H9 (cell line): ENCODE measurements around the gene P2RY8. TPM values are rescaled to one million over a fixed set of nuclear protein-coding genes. Genes with fewer than 3 reads are reported as not detected.
"Not testable (repeated sequence)": the region's sequence is repeated elsewhere in the genome, so short reads cannot be mapped to it uniquely, and the experiment has no call there.

ENCODE experiments used
- DNase-seq: peaks from one replicate; pipeline ENCODE4 v3.0.0-alpha.2; 2017
- H2AFZ ChIP-seq: one replicate; pipeline ENCODE4 v1.6.1; 2013; ENCODE audit warnings: mild to moderate bottlenecking, low read length, control low read depth, moderate library complexity
- H2AK5ac ChIP-seq: 2 replicates; pipeline ENCODE4 v1.6.1; 2013; ENCODE audit warnings: low read length, control low read depth, mixed read lengths; ENCODE audit not compliant: insufficient read length
- H2BK120ac ChIP-seq: one replicate; pipeline ENCODE4 v1.6.1; 2013; ENCODE audit warnings: low read depth, mild to moderate bottlenecking, low read length, control low read depth, inconsistent platforms; ENCODE audit not compliant: poor library complexity, severe bottlenecking
- H2BK12ac ChIP-seq: 2 replicates; pipeline ENCODE4 v1.6.1; 2013; ENCODE audit warnings: low read length, control low read depth, mixed read lengths, low read depth; ENCODE audit not compliant: insufficient read length
- H2BK15ac ChIP-seq: 2 replicates; pipeline ENCODE4 v1.6.1; 2013; ENCODE audit warnings: low read depth, low read length, control low read depth
- H2BK20ac ChIP-seq: one replicate; pipeline ENCODE4 v1.6.1; 2013; ENCODE audit warnings: low read depth, mild to moderate bottlenecking, low read length, control low read depth, inconsistent platforms; ENCODE audit not compliant: poor library complexity, severe bottlenecking
- H2BK5ac ChIP-seq: 2 replicates; pipeline ENCODE4 v1.6.1; 2013; ENCODE audit warnings: low read length, control low read depth, mixed read lengths; ENCODE audit not compliant: insufficient read length
- H3K14ac ChIP-seq: 2 replicates; pipeline ENCODE4 v1.6.1; 2013; ENCODE audit warnings: low read length, control low read depth; ENCODE audit not compliant: insufficient read depth
- H3K18ac ChIP-seq: 2 replicates; pipeline ENCODE4 v1.6.1; 2013; ENCODE audit warnings: low read depth, mild to moderate bottlenecking, mixed read lengths, low read length, control low read depth; ENCODE audit not compliant: insufficient read length
- H3K23ac ChIP-seq: 2 replicates; pipeline ENCODE4 v1.6.1; 2013; ENCODE audit warnings: low read length, control low read depth, mixed read lengths, low read depth; ENCODE audit not compliant: insufficient read length
- H3K23me2 ChIP-seq: 2 replicates; pipeline ENCODE4 v1.6.1; 2013; ENCODE audit warnings: low read depth, mild to moderate bottlenecking, mixed read lengths, low read length, control low read depth; ENCODE audit not compliant: insufficient read length, poor library complexity, severe bottlenecking
- H3K27ac ChIP-seq: 2 replicates; pipeline ENCODE4 v1.5.1; 2013; ENCODE audit warnings: low read length, control low read depth, mixed read lengths, low read depth; ENCODE audit not compliant: insufficient read length
- H3K27me3 ChIP-seq: 2 replicates; pipeline ENCODE4 v1.6.1; 2013; ENCODE audit warnings: low read length, control low read depth, inconsistent platforms; ENCODE audit not compliant: insufficient read depth
- H3K4ac ChIP-seq: 2 replicates; pipeline ENCODE4 v1.6.1; 2013; ENCODE audit warnings: low read depth, mild to moderate bottlenecking, control low read depth, inconsistent platforms, low read length, moderate library complexity
- H3K4me1 ChIP-seq: 2 replicates; pipeline ENCODE4 v1.6.1; 2013; ENCODE audit warnings: low read length, control low read depth, inconsistent platforms; ENCODE audit not compliant: insufficient read depth
- H3K4me2 ChIP-seq: 2 replicates; pipeline ENCODE4 v1.6.1; 2013; ENCODE audit warnings: low read length, control low read depth, mixed read lengths; ENCODE audit not compliant: insufficient read length, insufficient read depth
- H3K56ac ChIP-seq: 2 replicates; pipeline ENCODE4 v1.6.1; 2013; ENCODE audit warnings: low read depth, mild to moderate bottlenecking, mixed read lengths, low read length, control low read depth; ENCODE audit not compliant: insufficient read length
- H3K79me1 ChIP-seq: 2 replicates; pipeline ENCODE4 v1.6.1; 2013; ENCODE audit warnings: low read depth, mild to moderate bottlenecking, moderate library complexity, low read length, control low read depth, inconsistent platforms; ENCODE audit not compliant: insufficient read depth, poor library complexity, severe bottlenecking
- H3K79me2 ChIP-seq: 2 replicates; pipeline ENCODE4 v1.6.1; 2013; ENCODE audit warnings: low read length, control low read depth, inconsistent platforms; ENCODE audit not compliant: insufficient read depth
- H3K9ac ChIP-seq: 2 replicates; pipeline ENCODE4 v1.6.1; 2013; ENCODE audit warnings: low read length, control low read depth, mixed read lengths; ENCODE audit not compliant: insufficient read length; ENCODE audit errors: extremely low read depth
- H3K9me3 ChIP-seq: one replicate; pipeline ENCODE4 v1.6.1; 2013; ENCODE audit warnings: low read depth, low read length, inconsistent platforms; ENCODE audit not compliant: control insufficient read depth
- H3T11ph ChIP-seq: one replicate; pipeline ENCODE4 v1.6.1; 2013; ENCODE audit warnings: mild to moderate bottlenecking, low read length, control low read depth, inconsistent platforms
- H4K20me1 ChIP-seq: one replicate; pipeline ENCODE4 v1.6.1; 2013; ENCODE audit not compliant: control insufficient read depth, insufficient read length, insufficient read depth
- H4K5ac ChIP-seq: 2 replicates; pipeline ENCODE4 v1.6.1; 2013; ENCODE audit warnings: low read depth, mild to moderate bottlenecking, mixed read lengths, low read length, control low read depth; ENCODE audit not compliant: insufficient read length
- H4K8ac ChIP-seq: replicated peaks from 2 replicates; pipeline ENCODE4 v1.6.1; 2013; ENCODE audit warnings: low read length, control low read depth, mixed read lengths, low read depth; ENCODE audit not compliant: insufficient read length
- H4K91ac ChIP-seq: 2 replicates; pipeline ENCODE4 v1.6.1; 2013; ENCODE audit warnings: low read depth, mild to moderate bottlenecking, moderate library complexity, mixed read lengths, low read length, control low read depth; ENCODE audit not compliant: insufficient read length
- H3K27ac Mint-ChIP-seq, 3 experiments: 2 replicates in 2 of 3; 3 replicates in 1 of 3; pipeline ENCODE4 v1.8.0; 2020 to 2021; ENCODE audit warnings: mixed read lengths in 3 of 3, mild to moderate bottlenecking in 1 of 3, moderate library complexity in 1 of 3
- H3K27me3 Mint-ChIP-seq: 2 replicates; pipeline ENCODE4 v1.8.0; 2021; ENCODE audit warnings: low read depth, mild to moderate bottlenecking, moderate library complexity, mixed read lengths
- H3K36me3 Mint-ChIP-seq, 3 experiments: 2 replicates in 2 of 3; 3 replicates in 1 of 3; pipeline ENCODE4 v1.8.0; 2020 to 2021; ENCODE audit warnings: low read depth in 3 of 3, mixed read lengths in 3 of 3; ENCODE audit not compliant: insufficient read depth in 1 of 3
- H3K4me1 Mint-ChIP-seq, 2 experiments: 2 replicates each; pipeline ENCODE4 v1.8.0; 2020; ENCODE audit warnings: mixed read lengths in 2 of 2
- H3K4me3 Mint-ChIP-seq, 2 experiments: 2 replicates in 1 of 2; 3 replicates in 1 of 2; pipeline ENCODE4 v1.8.0; 2020 to 2021; ENCODE audit warnings: mild to moderate bottlenecking in 2 of 2, mixed read lengths in 2 of 2, moderate library complexity in 1 of 2
- H3K9me3 Mint-ChIP-seq, 2 experiments: 2 replicates in 1 of 2; 3 replicates in 1 of 2; pipeline ENCODE4 v1.8.0; 2020; ENCODE audit warnings: mild to moderate bottlenecking in 2 of 2, mixed read lengths in 2 of 2, moderate library complexity in 1 of 2
- WGBS: extraction: QIAGEN DNeasy Blood & Tissue Kit; methylation state at CpG from one replicate; pipeline ENCODE4 v1.1.7; 2013; ENCODE audit warnings: missing lambda C conversion rate, low lambda C conversion rate, mixed read lengths; ENCODE audit not compliant: insufficient read length; ENCODE audit errors: extremely low coverage; 5-methylcytosine and 5-hydroxymethylcytosine counted together
- total RNA-seq: library from RNA; stranded (reverse); gene quantifications from 2 replicates; pipeline ENCODE4 v1.2.1, GENCODE V29; 2021

P2RY8 gene
- total RNA-seq, 1 experiment from 2014 or later, result not detected

GRCh38 chrX:1447969-1448572, 88.9 kb downstream of the P2RY8 start:
- not testable (repeated sequence) for H3K27me3 Mint-ChIP-seq, H3K23me2 ChIP-seq, H2AK5ac ChIP-seq, H4K20me1 ChIP-seq, H2BK120ac ChIP-seq, H3K4me3 Mint-ChIP-seq, H2BK5ac ChIP-seq, H3K27ac Mint-ChIP-seq, H3K4ac ChIP-seq, H3T11ph ChIP-seq, H3K27me3 ChIP-seq, H2AFZ ChIP-seq, H2BK15ac ChIP-seq, H4K5ac ChIP-seq, H3K14ac ChIP-seq, H3K27ac ChIP-seq, H3K4me1 ChIP-seq, H3K18ac ChIP-seq, H3K23ac ChIP-seq, H3K4me1 Mint-ChIP-seq, H2BK12ac ChIP-seq, H4K91ac ChIP-seq, H4K8ac ChIP-seq, H2BK20ac ChIP-seq, H3K4me2 ChIP-seq, H3K9ac ChIP-seq
- Mint-ChIP-seq H3K36me3 (peaks cover 65 to 72% (median 67%) of the 10 kb centered on the region in 3 experiments), H3K9me3 (peaks cover 51 to 53% of the 10 kb centered on the region in 2 experiments)
- peak; percentile 15 for DNase-seq
- Histone ChIP-seq H3K9me3 (peaks cover 13% of the 10 kb centered on the region), H3K79me2 (peaks cover 32% of the 10 kb centered on the region; the same call in 1 of the 2 replicates), H3K79me1 (peaks cover 11% of the 10 kb centered on the region), H3K56ac (peak overlapping the region; percentile 44)
- no CpG with 5 or more reads among the region's 8 CpGs for WGBS

- not testable (repeated sequence) for H2BK5ac ChIP-seq, H3K27me3 Mint-ChIP-seq, H2BK12ac ChIP-seq, H3K4me2 ChIP-seq, H4K8ac ChIP-seq, H3K23ac ChIP-seq, H4K5ac ChIP-seq, H3K18ac ChIP-seq, H3K4ac ChIP-seq, H3K4me3 Mint-ChIP-seq, H3K56ac ChIP-seq, H3K14ac ChIP-seq, H2AK5ac ChIP-seq, H3K27me3 ChIP-seq, H3T11ph ChIP-seq, H3K9ac ChIP-seq, H2BK20ac ChIP-seq, H3K4me1 ChIP-seq, H3K4me1 Mint-ChIP-seq, H3K23me2 ChIP-seq, H2BK15ac ChIP-seq, H3K27ac ChIP-seq, H2AFZ ChIP-seq, H2BK120ac ChIP-seq, H4K91ac ChIP-seq, H3K27ac Mint-ChIP-seq, H4K20me1 ChIP-seq
- peaks cover 51 to 53% of the 10 kb centered on the region in 2 experiments for H3K9me3 Mint-ChIP-seq
- H3K36me3 Mint-ChIP-seq, result peaks cover 69 to 79% (median 74%) of the 10 kb centered on the region in 3 experiments
- peak; percentile 19 for DNase-seq
- peaks cover 11% of the 10 kb centered on the region for H3K79me1 ChIP-seq
- peaks cover 13% of the 10 kb centered on the region for H3K9me3 ChIP-seq
- WGBS, result no CpG with 5 or more reads among the region's 13 CpGs
- peaks cover 34% of the 10 kb centered on the region; the same call in 1 of the 2 replicates for H3K79me2 ChIP-seq
Observed at GRCh38 chrX:1446984-1447968, 89.7 kb downstream of the P2RY8 start.
